HEK293T (cell line): Measurements from ENCODE around the gene IVD.

Experiments used
- ARNT ChIP-seq: fragments of 450-650 bp; IDR thresholded peaks from 2 replicates; pipeline ENCODE4 v1.6.1; 2017; ENCODE audit warnings: mild to moderate bottlenecking
- ELF4 ChIP-seq: fragments of 450-650 bp; IDR thresholded peaks from 2 replicates; pipeline ENCODE4 v1.6.1; 2017; ENCODE audit warnings: antibody characterized with exemption
- FOXA1 ChIP-seq: fragments of 450-650 bp; IDR thresholded peaks from 2 replicates; pipeline ENCODE4 v1.6.1; 2016; ENCODE audit warnings: mild to moderate bottlenecking
- FOXK2 ChIP-seq: fragments of 450-650 bp; IDR thresholded peaks from 2 replicates; pipeline ENCODE4 v1.6.1; 2016; ENCODE audit warnings: mild to moderate bottlenecking
- FOXM1 ChIP-seq: fragments of 450-650 bp; IDR thresholded peaks from 2 replicates; pipeline ENCODE4 v1.6.1; 2017; ENCODE audit warnings: mild to moderate bottlenecking, borderline replicate concordance
- HDGF ChIP-seq: fragments of 450-650 bp; IDR thresholded peaks from 2 replicates; pipeline ENCODE4 v1.6.1; 2017; ENCODE audit warnings: antibody characterized with exemption, borderline replicate concordance
- NFRKB ChIP-seq: fragments of 450-650 bp; IDR thresholded peaks from 2 replicates; pipeline ENCODE4 v1.6.1; 2016; ENCODE audit warnings: mild to moderate bottlenecking, moderate library complexity
- SP1 ChIP-seq: fragments of 450-650 bp; IDR thresholded peaks from 2 replicates; pipeline ENCODE4 v1.6.1; 2017
- SUZ12 ChIP-seq: fragments of 450-650 bp; IDR thresholded peaks from 2 replicates; pipeline ENCODE4 v1.6.1; 2016; ENCODE audit warnings: mild to moderate bottlenecking
- TARDBP ChIP-seq: fragments of 450-650 bp; IDR thresholded peaks from 2 replicates; pipeline ENCODE4 v1.6.1; 2016
- ZNF384 ChIP-seq: fragments of 450-650 bp; IDR thresholded peaks from 2 replicates; pipeline ENCODE4 v1.6.1; 2016
- TF ChIP-seq, protein P1 (sequence below): fragments of 450-650 bp; IDR thresholded peaks from 2 replicates; pipeline ENCODE4 v1.6.1; 2016

DNA sequence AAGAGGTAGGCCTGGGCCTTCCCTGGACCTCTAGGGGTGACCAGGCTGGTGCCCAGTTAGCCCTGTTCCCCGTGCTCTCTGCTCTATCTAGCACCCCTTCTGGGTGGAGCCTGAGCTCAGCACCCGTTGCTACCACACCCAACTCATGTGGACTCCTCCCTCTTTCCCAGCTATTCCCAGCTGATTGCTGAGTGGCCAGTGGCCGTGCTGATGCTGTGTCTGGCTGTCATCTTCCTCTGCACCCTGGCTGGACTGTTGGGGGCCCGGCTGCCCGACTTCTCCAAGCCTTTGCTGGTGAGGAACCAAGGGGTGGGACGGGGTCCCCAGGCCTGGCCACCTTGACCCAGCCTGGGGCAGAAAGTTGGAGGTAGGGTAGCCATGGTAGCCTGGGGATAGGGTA is 41.3 kb upstream of the IVD start:
- TF ChIP-seq ZNF384 (no peak), FOXA1 (no peak), FOXK2 (no peak), HDGF (no peak), ELF4 (no peak), SUZ12 (no peak), NFRKB (no peak), FOXM1 (no peak), ARNT (no peak), SP1 (no peak), TARDBP (no peak)
- TF ChIP-seq, protein P1, sequence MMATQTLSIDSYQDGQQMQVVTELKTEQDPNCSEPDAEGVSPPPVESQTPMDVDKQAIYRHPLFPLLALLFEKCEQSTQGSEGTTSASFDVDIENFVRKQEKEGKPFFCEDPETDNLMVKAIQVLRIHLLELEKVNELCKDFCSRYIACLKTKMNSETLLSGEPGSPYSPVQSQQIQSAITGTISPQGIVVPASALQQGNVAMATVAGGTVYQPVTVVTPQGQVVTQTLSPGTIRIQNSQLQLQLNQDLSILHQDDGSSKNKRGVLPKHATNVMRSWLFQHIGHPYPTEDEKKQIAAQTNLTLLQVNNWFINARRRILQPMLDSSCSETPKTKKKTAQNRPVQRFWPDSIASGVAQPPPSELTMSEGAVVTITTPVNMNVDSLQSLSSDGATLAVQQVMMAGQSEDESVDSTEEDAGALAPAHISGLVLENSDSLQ = no peak
